Fibroblast of lung (primary cell): Measurements from ENCODE around the gene ZNF681.

Experiments used
- CTCF ChIP-seq, 2 donors: IDR thresholded peaks in 1 of 2; conservative IDR thresholded peaks in 1 of 2; 1 replicate in 1 of 2; 2 replicates in 1 of 2; pipeline ENCODE4 v1.5.1; 2011 to 2012; ENCODE audit warnings: low read length in 2 of 2, control low read depth in 1 of 2, inconsistent platforms in 1 of 2, low read depth in 1 of 2, mild to moderate bottlenecking in 1 of 2
- EZH2 ChIP-seq: IDR thresholded peaks from 2 replicates; pipeline ENCODE4 v1.5.1; 2012; ENCODE audit warnings: low read length, control low read depth, mild to moderate bottlenecking; ENCODE audit errors: missing control alignments

- no peak for TF ChIP-seq CTCF (conservative IDR thresholded peaks at IDR 0.05 in 1 of 2, IDR thresholded peaks at IDR 0.05 in 1 of 2; ENCODE audit: low read depth in 1 of 2, low read length in 2 of 2)
- no peak for TF ChIP-seq EZH2
Measured at GRCh38 chr19:23800271-23800670, 41.6 kb upstream of the ZNF681 start.
